Retina (tissue), 1 donor: Measurements from ENCODE around the gene FMN1.

Experiments
- DNase-seq: peaks from one replicate; pipeline ENCODE4 v3.0.0-alpha.2; 2016

The FMN1 gene

DNA sequence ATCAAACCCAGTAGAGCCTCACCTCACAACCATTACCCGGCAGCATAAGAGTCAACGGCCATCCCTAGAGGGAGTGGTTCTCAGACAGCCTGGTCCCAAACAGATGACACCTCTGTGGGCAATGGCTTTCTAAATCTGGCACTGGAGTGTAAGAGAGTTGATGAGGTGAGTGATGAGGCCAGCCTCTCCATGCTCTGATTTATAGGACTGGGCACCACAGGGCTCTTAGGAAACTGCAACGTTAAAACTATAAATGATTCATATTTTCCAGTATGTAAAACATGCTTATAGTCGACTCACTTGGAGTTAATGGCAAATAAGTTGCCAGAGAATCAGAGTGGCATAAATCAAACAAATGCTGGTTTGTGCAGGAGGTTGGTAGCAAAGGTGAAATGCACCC, 289.0 kb downstream of the FMN1 start:
- DNase-seq = no peak

DNA sequence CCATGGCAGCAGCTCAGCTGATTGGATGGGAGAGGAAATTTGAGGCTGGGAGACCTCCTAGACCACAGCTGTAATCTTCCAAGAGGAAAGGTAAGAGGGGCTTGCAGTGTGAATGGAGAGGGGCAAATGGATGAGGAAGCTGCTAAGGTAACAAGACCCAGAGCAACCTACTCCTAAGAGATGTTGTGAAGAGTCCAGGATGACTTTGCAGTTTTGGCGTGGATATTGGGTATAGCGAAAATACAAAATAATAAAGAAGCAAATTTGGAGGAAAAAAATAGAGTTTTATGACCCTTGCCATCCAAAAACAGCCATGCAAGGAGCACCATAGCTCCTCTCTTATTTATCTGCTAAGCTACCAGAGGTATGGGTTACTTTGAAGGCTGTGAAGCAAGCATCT, 290.1 kb downstream of the FMN1 start:
- no peak for DNase-seq

DNA sequence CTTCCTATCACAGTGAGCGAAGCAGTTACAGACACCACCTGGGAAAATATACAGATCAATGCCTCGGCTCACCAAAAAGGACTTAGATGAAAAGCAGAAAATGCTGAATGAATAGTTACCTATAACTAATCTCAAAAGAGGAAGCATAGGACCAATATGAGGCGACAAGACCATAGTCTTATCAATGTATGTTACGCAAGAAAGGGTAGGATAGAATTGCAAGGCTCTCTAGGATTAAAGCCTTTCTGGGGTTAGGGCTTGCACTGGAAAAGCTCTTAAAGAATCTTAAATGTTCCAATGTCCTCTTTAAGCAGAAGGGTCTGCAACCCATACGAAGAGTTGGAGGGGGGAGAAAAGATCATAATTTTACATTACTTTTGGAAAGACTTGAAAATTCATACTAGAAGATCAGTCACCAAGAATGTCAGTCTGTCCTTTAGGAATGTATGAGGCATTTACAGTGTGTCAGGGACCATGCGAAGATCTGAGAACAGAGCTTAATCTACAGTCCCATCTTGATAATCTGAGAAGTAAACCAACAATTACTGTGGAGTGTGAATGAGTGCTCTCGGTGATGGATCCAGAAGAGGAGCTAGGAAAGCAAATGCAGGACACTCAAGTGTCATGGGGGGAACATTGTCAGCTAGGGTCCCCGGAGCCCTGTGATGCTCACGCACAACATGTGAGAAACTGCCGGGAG, 290.8 kb downstream of the FMN1 start:
- no peak for DNase-seq

DNA sequence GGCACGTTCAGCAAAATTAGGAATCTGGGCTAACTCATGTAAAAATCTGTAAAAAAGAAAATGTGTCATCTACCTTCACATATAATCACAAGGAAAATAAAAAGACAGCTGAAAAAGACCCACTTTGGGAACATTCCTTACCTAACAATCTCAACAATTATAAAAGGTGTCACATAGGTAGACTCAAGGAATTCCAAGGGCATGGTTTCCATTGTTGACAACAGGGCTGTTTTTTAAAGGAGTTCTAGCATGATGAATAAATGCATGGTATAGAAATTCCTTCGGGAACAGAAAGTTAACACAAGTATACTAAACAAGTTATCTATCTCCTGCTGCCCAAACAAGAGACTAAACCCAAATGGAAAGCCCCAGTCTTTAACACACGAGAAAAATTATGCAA, 292.5 kb downstream of the FMN1 start:
- no peak for DNase-seq

DNA sequence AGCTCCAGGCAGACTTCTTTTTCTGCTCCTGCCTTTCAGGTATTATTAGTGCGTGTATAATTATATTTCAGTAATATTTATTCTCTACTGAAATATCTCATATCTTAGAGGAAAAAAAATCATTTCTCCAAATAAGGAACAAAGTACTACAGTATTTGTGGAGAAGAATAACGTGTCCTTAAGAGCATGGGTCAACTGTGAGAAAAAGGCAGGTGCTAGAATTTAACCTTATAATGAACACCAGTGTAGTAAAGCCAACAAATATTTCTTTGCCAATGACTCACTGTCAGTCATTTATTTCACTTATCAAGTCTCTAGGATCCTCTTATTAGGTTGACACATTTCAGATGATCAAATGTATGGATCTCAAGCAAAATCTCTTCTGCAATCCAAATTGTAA, 293.3 kb downstream of the FMN1 start:
- no peak for DNase-seq

DNA sequence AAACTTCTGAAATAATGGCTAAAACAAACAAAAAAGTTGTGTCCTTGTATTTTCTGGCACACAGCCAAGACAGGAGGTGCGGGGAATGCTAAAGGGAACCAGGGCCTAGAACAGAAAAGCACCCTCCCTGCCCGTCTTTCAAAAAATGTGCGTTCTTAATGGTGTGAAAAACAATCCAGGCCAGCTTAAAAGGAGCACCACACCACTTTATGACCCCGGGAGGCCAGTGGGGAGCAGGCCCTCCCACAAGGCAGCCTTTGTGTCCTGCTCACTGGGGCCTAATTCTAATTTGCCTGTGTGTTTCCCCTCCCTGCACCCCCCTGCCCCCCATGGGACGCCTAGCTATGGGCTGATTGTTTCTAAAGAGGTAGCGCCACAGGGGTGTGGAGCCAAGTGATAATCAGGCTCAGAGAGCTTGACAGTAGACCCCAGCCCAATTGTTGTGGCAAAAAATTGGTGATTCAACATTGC, 295.4 kb downstream of the FMN1 start:
- peak; percentile 66 for DNase-seq

DNA sequence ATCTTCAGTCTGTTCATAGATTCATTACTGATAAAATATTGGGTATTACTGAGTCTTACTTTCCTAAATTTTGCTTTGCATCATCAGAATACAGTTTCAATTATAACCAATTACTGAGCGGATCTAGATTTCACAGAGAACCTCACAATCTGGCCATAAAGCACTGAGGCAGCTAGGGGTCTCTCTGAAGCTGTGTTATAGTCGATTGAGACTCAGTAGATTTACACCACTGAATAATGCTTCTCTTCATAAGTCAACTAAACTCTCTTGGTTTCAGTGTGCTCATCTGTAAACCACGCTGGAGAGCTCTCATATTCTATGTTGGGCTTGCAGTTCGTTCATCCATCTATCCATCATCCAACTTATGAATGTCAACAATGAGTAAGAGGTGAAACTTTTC, 296.1 kb downstream of the FMN1 start:
- DNase-seq = no peak

DNA sequence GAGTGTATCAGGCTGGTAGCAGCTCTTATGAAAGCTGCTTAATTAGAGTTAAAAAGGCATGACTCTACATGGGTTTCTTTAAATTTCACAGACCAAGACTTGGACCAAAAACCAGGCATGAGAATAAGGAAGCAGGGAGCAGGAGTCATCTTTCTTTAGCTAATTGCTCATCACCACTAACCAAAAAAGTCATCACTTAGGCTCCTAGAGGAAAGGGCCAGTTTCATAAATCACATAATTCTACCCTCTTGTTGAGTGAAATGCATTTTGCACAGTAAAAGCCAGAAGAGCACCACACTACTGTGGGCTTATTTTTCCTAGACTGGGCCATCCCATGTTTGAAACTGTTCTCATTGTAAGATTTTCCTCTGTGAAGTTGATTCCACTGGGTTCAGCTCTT, 301.1 kb downstream of the FMN1 start:
- no peak for DNase-seq

DNA sequence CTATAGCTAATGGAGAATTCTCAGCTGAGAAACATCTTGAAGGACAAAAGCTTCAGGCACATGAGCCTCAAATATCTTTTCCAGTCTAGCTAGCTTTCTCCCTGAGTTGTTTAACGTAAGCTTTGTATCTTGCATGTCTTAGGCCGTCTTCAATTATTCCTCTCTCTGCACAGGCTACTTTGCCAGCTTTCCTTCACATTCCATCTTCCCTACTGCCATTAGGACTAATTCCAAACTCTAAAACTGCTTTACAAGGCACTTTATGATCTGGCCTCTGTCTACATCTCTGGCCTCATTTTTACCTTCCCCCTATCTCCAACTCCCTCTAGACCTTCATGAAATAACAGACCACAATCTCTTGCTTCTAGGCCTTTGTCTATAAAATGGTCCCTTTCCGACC, 305.3 kb downstream of the FMN1 start:
- DNase-seq = no peak

DNA sequence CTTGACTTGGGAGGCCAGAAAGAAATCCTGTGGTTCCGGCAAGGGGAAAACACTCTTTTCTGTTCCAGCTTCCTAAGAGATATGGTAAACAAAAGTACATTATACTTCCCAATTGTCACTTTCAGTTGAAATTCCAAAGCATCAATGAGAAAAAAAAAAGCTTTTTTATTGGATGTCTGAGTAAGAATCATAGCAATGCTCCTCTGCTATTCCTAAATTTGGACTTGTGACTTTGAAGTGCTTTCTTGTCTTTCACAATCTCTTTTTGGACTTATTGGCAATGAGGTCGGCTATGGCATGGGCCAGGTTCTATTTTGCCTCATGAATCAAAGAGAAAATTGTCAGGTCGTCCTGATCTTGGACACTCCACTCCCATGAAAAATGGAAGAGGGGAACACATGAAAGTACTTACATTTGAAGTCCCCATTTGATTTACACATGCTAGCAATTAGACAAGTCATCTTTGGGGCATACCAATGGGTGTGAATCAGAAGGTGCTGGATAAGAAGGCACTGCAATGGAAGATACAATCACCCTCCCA, 306.2 kb downstream of the FMN1 start:
- DNase-seq = no peak

DNA sequence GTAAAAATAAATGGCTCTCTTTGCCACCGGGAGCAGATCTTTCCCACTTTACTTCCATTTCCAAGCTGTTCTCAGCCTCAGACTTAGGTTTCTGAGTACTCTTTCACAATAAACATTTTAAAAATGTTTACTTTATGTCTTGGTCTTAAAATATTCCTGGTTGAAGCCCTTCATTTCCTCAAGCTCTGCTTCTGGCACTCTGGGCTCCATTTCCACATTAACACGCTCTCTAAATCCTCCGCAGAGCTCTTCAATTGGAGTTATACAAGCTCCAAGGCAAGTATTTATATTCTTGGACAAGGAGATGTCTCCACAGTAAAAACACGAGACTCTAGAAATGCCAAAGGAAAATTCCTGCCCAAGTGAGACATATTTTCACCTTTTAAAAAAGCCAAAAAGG, 307.4 kb downstream of the FMN1 start:
- DNase-seq = no peak

DNA sequence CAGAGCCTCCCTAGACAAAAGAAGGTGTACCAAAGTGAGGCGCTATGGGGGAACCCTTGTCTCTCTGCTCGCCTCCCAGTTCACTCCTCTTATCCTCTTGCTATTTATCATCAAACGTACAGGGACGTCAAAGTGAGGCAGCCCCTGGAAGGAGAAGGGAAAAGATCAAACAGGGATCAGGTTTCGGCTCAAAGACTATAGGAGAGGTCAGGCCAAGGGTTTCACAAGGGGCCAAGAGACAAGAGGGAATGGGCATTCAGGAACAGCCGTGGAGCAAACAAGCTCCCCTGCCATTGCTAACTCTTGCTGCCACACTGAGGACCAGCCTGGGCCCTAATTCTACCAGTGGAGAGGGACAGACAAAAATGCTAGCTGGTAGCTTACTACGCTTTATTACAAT, 308.1 kb downstream of the FMN1 start:
- no peak for DNase-seq

DNA sequence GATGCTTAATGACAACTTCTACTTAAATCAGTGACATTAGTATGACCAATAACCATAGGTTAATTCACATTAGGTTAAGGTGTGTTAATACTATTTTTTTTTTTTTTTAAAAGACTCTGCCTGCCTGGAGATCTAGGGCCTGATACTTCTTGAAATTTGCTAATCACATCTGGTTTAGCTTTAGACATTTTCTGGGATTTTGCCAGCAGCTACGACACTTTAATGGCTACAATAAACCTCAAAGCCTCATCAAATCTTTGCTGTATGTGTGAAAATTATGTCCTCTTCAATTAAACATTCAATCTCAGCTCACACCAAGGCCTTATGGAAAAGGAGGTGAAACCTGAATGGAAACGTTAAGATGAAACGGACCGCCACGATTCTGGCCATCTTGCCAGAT, 308.8 kb downstream of the FMN1 start:
- no peak for DNase-seq

DNA sequence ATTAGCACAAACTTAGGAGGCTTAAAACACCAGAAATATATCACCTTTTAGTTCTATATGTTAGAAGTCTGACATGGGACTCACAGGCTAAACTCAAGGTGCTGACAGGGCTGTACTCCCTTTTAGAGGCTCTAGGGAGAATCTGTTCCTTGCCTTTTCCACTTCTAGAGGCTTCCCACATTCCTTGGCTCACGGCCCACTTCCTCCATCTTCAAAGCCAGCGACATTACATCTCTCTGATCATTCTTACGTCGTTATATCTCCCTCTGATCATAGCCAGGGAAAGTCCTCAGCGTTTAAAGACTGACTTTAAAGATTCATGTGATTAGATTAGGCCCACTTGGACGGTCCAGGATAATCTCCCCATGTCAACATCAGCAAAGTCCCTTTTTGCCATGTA, 310.4 kb downstream of the FMN1 start:
- no peak for DNase-seq

DNA sequence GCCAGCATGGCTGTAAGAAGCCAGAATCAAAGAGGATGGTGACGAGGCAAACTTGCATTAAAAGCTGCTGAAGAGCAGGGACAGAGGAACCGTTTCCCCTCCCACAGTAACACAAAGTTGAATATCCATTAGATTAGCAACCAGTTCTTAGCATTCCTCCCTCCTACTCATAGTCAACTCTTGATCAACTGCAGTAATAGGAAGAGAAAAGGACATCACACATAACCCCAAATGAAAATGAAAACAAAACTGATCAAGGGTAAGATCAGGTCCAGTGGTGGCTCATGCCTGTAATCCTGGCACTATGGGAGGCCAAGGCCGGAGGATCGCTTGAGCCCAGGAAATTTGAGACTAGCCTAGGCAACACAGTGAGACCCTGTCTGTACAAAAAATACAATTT, 311.6 kb downstream of the FMN1 start:
- no peak for DNase-seq

DNA sequence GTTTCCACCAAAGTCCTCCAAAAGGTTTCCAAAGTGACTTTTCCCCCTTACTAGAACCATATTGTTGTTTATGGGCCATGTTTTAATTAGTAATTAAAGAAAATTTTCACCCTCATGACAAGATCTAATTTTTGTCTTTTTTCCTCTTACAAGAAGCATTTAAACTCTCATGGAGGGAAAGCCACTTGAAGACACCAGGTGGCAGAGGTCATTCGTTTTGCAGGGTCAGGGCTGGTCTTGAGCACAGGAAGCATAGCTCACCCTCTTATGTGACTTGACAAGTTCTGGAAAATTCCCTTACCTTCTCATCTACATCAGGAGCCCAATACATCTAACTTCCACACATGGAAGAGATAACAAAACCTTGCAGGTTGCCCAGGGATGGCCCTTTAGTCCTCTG, 313.0 kb downstream of the FMN1 start:
- DNase-seq = no peak

DNA sequence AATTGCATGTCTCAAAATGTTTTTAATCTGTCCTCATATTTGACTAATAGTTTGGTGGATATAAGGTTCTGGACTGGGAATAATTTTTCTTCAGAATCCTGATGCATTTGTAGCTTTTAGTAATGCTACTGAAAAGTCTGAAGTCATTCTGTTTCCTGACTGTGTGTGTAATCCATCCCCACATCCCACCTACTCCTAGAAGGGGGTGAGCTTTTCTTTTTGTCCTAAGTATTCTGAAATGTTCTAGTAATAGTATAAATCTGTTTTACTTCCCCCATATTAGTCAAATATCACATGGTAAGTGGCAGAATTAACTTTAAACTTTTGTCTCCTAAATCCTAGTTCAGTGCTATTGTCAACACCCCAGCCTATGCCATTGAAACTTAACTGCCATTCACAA, 313.9 kb downstream of the FMN1 start:
- DNase-seq = no peak

DNA sequence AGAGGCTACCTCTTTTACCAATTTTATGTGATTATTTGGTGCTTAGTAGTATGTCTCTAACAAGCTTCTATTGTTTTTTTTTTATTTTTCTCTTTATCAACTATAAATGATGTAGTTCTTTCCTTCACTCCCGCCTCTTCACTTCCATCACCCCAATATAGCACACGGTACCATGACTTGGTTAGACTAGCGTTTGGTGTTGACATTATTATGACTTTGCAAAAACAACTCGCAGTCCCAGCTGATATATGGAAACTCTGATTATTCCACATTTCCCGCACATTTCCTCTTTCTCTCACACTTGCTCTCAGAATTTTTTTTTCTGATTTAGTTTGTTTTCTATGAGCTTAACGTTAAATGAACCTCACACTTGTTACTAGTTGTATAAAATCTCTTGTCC, 314.5 kb downstream of the FMN1 start:
- no peak for DNase-seq

DNA sequence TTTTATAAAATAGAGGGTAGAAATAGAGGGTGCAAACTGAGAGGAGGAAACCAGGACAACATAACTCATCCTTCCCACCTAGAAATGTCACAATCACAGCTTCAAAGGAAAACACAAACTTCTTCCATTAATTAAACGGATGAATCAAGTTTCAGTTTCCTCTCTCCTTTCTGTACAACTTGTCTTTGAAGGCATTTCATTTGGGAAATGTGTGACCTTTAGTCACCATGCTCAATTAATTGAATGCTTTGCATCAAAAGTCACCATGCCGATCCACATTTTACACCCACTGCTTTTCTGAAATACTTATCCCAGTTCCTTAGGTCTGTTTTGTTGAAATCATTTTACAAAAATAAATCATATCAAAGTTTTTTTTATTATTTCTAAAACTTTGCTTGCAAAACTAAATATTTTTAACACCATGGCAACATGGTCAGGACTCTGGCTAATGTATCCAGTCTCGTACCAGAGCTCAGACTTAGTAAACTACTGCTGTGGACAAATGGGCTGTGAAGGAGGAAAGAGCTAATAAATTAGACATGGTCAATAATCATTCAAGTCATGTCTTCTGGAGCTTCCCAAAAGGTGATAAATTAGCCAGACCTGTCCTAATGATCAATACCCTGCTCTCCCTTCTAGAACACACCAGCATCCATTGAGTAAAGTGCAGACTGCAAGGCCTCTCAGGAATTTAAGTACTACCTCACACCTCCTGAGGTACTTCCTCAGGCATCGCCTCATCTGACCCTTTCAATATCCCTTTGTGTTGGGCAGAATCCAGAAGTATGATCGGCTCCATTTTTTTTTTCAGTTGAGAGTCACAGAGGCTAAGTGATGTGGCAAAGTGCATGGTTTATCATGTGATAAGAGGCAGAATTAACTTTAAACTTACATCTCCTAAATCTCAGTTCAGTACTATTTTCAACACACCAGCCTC, 315.4 kb downstream of the FMN1 start:
- no peak for DNase-seq

DNA sequence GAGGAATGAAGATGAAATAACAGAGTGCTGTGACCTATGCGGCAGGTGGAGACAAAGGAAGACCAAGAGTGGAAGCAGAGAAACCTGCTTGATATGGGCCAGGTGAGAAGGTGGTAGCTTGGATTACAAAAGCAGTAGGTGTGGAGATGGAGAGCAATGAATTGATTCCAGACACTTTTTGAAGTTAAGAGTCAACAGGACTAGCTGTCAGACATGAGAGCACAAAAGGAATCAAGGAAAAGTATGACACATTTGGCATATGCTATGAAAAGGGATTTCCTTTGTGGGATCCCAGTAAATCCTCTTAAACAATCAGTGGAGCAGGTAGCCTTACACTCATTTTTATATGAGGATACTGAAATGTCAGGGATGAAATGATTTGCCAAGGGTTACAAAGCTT, 316.2 kb downstream of the FMN1 start:
- no peak for DNase-seq

DNA sequence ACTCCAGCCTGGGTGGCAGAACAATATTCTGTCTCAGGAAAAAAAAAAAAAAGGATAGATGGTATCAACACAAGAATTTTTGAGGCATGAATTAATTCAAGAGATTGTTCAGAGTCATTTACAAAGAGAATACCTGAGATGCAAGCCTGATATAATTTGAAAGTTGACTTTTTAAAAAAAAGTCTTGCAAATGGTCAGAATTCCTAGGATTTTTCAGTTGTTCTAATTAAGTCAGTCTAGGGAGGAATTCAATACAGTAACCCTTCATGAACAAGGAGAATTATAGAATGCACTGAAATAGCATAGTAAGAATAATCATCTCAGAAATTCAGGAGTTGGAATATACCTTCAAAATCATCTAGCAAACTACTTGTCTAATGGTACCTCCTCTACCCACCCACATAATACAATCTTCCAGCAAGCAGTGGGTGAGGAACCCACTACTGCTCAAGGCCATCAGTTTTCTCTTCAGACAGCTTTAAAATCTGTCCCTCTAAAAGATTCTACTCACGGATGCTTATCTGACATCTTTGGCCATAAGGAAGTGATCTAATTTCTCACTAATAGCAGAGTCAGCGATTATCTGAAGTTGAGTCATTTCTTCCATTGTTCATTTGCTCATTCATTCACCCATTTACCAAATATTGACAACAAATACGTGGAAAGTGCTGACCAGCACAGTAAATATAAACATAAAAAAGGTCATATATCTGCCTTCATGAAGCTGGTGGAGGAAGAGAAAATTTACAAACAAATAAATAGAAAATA, 317.1 kb downstream of the FMN1 start:
- no peak for DNase-seq

DNA sequence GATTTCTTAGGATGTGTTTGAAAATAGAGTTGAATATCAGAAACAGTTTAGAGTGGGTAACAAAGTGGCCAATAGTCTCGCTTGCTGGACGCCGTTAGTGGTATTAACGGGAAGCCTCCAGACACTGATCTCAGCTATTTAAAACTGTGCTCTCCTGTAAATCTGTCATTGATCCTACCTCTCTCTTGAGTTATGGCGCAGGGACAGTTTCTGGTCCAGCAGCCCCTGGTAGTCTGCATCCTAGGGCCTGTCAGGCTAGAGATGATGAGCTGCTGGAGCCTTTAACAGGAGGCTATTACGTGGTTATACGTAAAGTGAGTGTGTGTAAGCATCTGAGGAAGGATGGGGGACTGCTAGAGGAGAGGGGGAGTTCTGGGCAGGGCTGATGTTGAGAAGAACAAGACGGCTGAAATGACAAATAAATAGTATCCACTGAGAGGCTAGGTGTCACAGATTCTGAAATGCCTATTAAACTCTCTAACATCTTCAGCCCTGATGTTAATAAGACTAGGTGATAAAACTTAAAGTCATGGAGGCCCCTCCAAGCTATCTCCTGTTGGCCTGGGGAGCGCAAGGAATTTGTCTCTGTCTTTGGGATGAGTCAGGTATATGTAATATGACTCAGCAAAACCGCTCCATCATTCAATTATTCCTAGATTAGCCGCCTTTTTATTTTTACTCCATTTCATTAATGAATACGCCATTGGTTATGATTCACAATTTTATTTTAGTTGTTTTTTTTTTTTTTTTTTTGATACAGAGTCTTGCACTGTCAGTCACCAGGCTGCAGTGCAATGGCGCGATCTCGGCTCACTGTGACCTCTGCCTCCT, 321.0 kb downstream of the FMN1 start:
- no peak for DNase-seq
